Spleen (tissue), 11 donors: ENCODE measurements around the gene MED13L. TPM values are rescaled to one million over a fixed set of nuclear protein-coding genes. Genes with fewer than 3 reads are reported as not detected.

ENCODE experiments used
- DNase-seq: peaks from one replicate; pipeline ENCODE4 v3.0.0-alpha.2; 2020
- H3K27ac ChIP-seq, 8 donors: fragments of 200-600 bp; sonication (generic) in 7 of 8; 1 replicate in 4 of 8; 2 replicates in 4 of 8; pipeline versions ENCODE4 v1.5.0 to v1.8.0; 2016 to 2021; ENCODE audit warnings: inconsistent platforms in 4 of 8, mild to moderate bottlenecking in 4 of 8, moderate library complexity in 1 of 8
- H3K27me3 ChIP-seq, 7 donors: fragments of 200-600 bp; sonication (generic) in 6 of 7; replicated peaks in 1 of 7; 1 replicate in 4 of 7; 2 replicates in 3 of 7; pipeline versions ENCODE4 v1.5.0 to v1.8.0; 2016 to 2021; ENCODE audit warnings: inconsistent platforms in 3 of 7, mild to moderate bottlenecking in 1 of 7
- H3K36me3 ChIP-seq, 6 donors: fragments of 200-600 bp; sonication (generic) in 5 of 6; 1 replicate in 4 of 6; 2 replicates in 2 of 6; pipeline versions ENCODE4 v1.5.0 to v1.8.0; 2016 to 2021; ENCODE audit warnings: inconsistent platforms in 2 of 6
- H3K4me1 ChIP-seq, 6 donors: fragments of 200-600 bp; sonication (generic) in 5 of 6; 1 replicate in 3 of 6; 2 replicates in 3 of 6; pipeline versions ENCODE4 v1.5.0 to v1.8.0; 2016 to 2021; ENCODE audit warnings: inconsistent platforms in 3 of 6
- H3K4me3 ChIP-seq, 8 donors: fragments of 200-600 bp; sonication (generic) in 7 of 8; 1 replicate in 4 of 8; 2 replicates in 4 of 8; pipeline versions ENCODE4 v1.5.0 to v1.8.0; 2016 to 2021; ENCODE audit warnings: inconsistent platforms in 4 of 8, mild to moderate bottlenecking in 4 of 8, moderate library complexity in 2 of 8
- H3K9me3 ChIP-seq, 8 donors: fragments of 200-600 bp; sonication (generic) in 7 of 8; 1 replicate in 4 of 8; 2 replicates in 4 of 8; pipeline versions ENCODE4 v1.5.0 to v1.8.0; 2016 to 2021; ENCODE audit warnings: inconsistent platforms in 4 of 8
- POLR2A ChIP-seq, 3 donors: fragments of 450-650 bp; IDR thresholded peaks; one replicate each; pipeline ENCODE4 v1.5.1; 2017; ENCODE audit warnings: antibody characterized with exemption in 3 of 3, mild to moderate bottlenecking in 1 of 3
- POLR2AphosphoS5 ChIP-seq, 3 donors: sonication (generic); formaldehyde crosslinking; IDR thresholded peaks; one replicate each; pipeline ENCODE4 v1.5.1; 2017; ENCODE audit warnings: antibody characterized with exemption in 3 of 3
- WGBS, 5 donors: extraction: QIAGEN DNeasy Blood & Tissue Kit in 3 of 5; methylation state at CpG; one replicate each; pipeline versions ENCODE4 v1.1.5 to v1.1.7; 2013 to 2018; 5-methylcytosine and 5-hydroxymethylcytosine counted together
- intact Hi-C: fragments of 100-400 bp; cut with DNase I; formaldehyde crosslinking; loops from one replicate; pipeline ENCODE4 v1.15.0; 2023; ENCODE audit warnings: low total_unique reads
- polyA plus RNA-seq, 3 donors: library from polyadenylated mRNA; stranded (reverse); fragments of 200-250 nt; gene quantifications; one replicate each; pipeline ENCODE4 v1.2.1, GENCODE V29; 2013
- total RNA-seq, 7 donors: library from RNA; depleted of rRNA in 3 of 7; stranded (reverse); fragments of >200 nt in 3 of 7; fragmentation: NEBNext Ultra II Directional in 4 of 7; extraction: Animal tissue kit (Norgen Biotek cat#: 25700) in 4 of 7; gene quantifications; one replicate each; pipeline versions ENCODE4 v1.1.0 to v1.2.1, GENCODE V29; 2016 to 2021
- TF ChIP-seq, protein P1 (sequence below), 11 experiments: fragments of 200-600 bp in 7 of 11; fragments of 450-650 bp in 4 of 11; sonication (generic) in 4 of 11; IDR thresholded peaks in 8 of 11; conservative IDR thresholded peaks in 3 of 11; 1 replicate in 7 of 11; 2 replicates in 4 of 11; pipeline versions ENCODE4 v1.4.0 to v1.8.0; 2016 to 2021; ENCODE audit warnings: antibody characterized with exemption in 11 of 11, inconsistent platforms in 4 of 11, mild to moderate bottlenecking in 1 of 11
- donor health status: healthy with polysubstance abuse.
- donor health status: DM: no; HTN: no; CAD: no; lungs with moderate emphysema.
- donor health status: DM: no; HTN: no; CAD: no.
- donor health status: Bipolar disorder and iron deficiency.
- donor health status: healthy.
- donor health status: DM: no; HTN: no; CAD: no.
- donor health status: DM: yes; HTN: yes; CAD: no.

Gene MED13L
- total and polyA plus RNA-seq, 10 donors = 13.4 to 255 (median 185) TPM

DNA sequence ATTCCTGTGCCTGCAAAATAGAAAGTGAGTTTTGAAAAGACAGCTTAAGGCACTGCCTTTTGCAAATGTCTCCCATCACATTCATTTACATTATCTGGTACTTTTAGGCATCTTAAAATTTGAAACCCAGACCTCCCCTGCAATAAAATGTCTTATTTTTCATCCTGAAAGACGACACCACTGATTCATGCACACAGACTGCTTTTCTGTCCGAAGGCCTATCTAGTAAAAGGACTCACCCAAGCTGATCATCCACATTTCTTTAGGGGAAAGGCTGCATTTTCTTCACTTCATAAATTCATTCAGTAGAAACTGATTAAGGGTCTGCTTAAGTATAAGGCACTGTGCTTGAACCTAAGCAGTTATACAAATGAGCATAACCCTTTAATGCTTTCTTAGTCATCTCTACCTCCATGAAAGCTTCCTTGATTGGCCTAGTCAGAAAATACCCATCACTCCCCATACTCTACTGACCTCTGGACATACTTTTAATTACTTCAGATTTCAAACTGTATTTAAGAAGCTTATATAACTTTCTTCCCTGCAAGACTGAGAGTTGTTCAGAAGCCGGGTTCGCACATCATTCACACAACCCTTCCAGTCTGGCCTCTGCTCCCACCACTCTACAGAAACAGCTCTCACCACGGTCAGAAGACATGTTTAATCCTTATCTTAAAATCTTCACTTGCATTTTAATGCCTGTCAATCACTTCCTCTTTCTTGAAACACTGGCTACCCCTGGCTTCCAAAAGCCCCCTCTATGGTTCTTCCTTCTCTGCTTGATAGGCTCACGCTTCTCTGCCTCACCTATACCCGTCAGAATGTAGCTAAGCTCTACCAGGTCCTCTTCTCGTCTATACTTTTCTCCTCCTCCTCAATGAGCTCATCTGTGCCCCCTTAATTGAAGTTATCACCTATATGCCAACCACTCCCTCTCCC is 288.6 kb downstream of the MED13L start:
- intact Hi-C loops = loop anchor here (10.0 kb wide), 1 partner anchor 706 kb away; no protein-coding TSS in a partner anchor
- H3K27me3 ChIP-seq = no peaks in the 10 kb centered on the region
- no peak for DNase-seq
- TF ChIP-seq POLR2AphosphoS5 (IDR thresholded peaks at IDR 0.05) (peak in 1 of 3 donors; percentile 6), POLR2A (IDR thresholded peaks at IDR 0.05) (no peak)
- TF ChIP-seq, protein P1, sequence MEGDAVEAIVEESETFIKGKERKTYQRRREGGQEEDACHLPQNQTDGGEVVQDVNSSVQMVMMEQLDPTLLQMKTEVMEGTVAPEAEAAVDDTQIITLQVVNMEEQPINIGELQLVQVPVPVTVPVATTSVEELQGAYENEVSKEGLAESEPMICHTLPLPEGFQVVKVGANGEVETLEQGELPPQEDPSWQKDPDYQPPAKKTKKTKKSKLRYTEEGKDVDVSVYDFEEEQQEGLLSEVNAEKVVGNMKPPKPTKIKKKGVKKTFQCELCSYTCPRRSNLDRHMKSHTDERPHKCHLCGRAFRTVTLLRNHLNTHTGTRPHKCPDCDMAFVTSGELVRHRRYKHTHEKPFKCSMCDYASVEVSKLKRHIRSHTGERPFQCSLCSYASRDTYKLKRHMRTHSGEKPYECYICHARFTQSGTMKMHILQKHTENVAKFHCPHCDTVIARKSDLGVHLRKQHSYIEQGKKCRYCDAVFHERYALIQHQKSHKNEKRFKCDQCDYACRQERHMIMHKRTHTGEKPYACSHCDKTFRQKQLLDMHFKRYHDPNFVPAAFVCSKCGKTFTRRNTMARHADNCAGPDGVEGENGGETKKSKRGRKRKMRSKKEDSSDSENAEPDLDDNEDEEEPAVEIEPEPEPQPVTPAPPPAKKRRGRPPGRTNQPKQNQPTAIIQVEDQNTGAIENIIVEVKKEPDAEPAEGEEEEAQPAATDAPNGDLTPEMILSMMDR (IDR thresholded peaks at IDR 0.05 in 8 of 11, conservative IDR thresholded peaks at IDR 0.05 in 3 of 11) = no peak
- H3K27ac ChIP-seq = peak overlapping the region in 2 of 8 donors; percentile 4 to 43
- 76 to 86% (median 82%) methylated on average over 8 of the region's 8 CpGs for WGBS, 5 donors
- H3K4me3 ChIP-seq = no peak overlapping the region
- peaks cover 0 to 93% (median 62%) of the 10 kb centered on the region in 6 donors for H3K36me3 ChIP-seq
- peaks cover 7 to 33% (median 20%) of the 10 kb centered on the region in 6 donors for H3K4me1 ChIP-seq
- no peaks in the 10 kb centered on the region for H3K9me3 ChIP-seq

DNA sequence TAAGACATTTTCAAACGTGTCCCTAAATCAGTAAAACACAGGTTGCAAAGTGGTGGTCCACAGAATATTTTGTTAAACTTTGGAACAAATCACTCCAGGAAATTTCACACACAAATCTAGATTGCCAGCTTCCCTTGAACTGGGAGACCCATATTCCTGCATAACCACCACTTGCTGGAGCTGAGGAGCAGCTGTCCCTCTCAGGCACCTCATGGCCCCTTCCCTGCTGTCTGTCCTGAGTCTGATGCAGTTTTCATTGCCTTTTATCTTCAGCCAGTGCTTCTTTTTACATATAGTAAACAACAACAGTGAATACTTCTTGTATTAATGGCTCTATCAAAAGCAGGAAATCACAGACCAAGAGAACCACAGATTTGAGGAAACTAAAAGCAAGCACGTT is 289.3 kb downstream of the MED13L start:
- Histone ChIP-seq H3K4me1 (peaks cover 7 to 33% (median 20%) of the 10 kb centered on the region in 6 donors), H3K4me3 (no peak overlapping the region), H3K27ac (peak overlapping the region in 2 of 8 donors; percentile 4 to 43), H3K27me3 (no peaks in the 10 kb centered on the region), H3K36me3 (peaks cover 0 to 93% (median 64%) of the 10 kb centered on the region in 6 donors), H3K9me3 (no peaks in the 10 kb centered on the region)
- intact Hi-C loops = loop anchor here (10.0 kb wide), 1 partner anchor 707 kb away; no protein-coding TSS in a partner anchor
- DNase-seq = no peak
- TF ChIP-seq POLR2AphosphoS5 (IDR thresholded peaks at IDR 0.05) (no peak), POLR2A (IDR thresholded peaks at IDR 0.05) (no peak)
- TF ChIP-seq, protein P1 (IDR thresholded peaks at IDR 0.05 in 8 of 11, conservative IDR thresholded peaks at IDR 0.05 in 3 of 11) = no peak
- 32 to 50% (median 36%) methylated on average over 2 of the region's 2 CpGs for WGBS, 5 donors

DNA sequence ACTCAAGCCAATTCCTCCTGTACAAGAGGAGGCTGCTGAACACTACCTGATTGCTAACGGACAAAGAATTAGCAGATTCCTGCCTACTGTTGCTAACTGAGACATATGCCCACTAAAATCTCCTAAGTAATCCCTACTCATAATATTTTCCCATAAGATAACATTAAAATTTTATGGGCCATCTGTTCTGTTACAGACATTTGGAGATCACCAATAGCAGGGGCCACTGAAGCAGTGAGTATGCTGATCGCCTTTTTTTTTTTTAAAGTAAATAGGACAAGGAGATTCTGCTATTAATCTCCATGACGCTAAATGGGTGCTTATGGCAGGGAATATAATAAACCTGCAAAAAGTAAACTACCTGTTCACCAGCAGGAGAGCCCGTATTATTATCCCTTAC is 292.9 kb downstream of the MED13L start:
- no peak for DNase-seq
- no peak overlapping the region for H3K27ac ChIP-seq
- TF ChIP-seq POLR2A (IDR thresholded peaks at IDR 0.05) (no peak), POLR2AphosphoS5 (IDR thresholded peaks at IDR 0.05) (no peak)
- TF ChIP-seq, protein P1 (IDR thresholded peaks at IDR 0.05 in 8 of 11, conservative IDR thresholded peaks at IDR 0.05 in 3 of 11) = no peak
- H3K9me3 ChIP-seq = no peaks in the 10 kb centered on the region
- H3K4me3 ChIP-seq = no peak overlapping the region
- H3K27me3 ChIP-seq = no peaks in the 10 kb centered on the region
- intact Hi-C loops = loop anchor here (10.0 kb wide), 1 partner anchor 710 kb away; no protein-coding TSS in a partner anchor
- peaks cover 7 to 21% (median 16%) of the 10 kb centered on the region in 6 donors for H3K4me1 ChIP-seq
- 95 to 100% (median 97%) methylated on average over 4 of the region's 4 CpGs for WGBS, 5 donors
- H3K36me3 ChIP-seq = peaks cover 4 to 94% (median 76%) of the 10 kb centered on the region in 6 donors
